GM12865 (cell line): ENCODE data around the gene DNAH3.
"Not testable (repeated sequence)": the region's sequence is repeated elsewhere in the genome, so short reads cannot be mapped to it uniquely, and the experiment has no call there.

Source experiments
- DNase-seq: peaks from one replicate; pipeline ENCODE4 v3.0.0; 2010; ENCODE audit warnings: low read depth
- H3K4me3 ChIP-seq: 2 replicates; pipeline ENCODE4 v1.5.1; 2011; ENCODE audit warnings: mild to moderate bottlenecking, low read depth, low read length, control low read depth
- CTCF ChIP-seq: IDR thresholded peaks from 2 replicates; pipeline ENCODE4 v1.5.1; 2011; ENCODE audit warnings: low read length, control low read depth, low read depth, inconsistent platforms; ENCODE audit not compliant: insufficient read depth; ENCODE audit errors: missing control alignments

DNAH3 gene

DNA sequence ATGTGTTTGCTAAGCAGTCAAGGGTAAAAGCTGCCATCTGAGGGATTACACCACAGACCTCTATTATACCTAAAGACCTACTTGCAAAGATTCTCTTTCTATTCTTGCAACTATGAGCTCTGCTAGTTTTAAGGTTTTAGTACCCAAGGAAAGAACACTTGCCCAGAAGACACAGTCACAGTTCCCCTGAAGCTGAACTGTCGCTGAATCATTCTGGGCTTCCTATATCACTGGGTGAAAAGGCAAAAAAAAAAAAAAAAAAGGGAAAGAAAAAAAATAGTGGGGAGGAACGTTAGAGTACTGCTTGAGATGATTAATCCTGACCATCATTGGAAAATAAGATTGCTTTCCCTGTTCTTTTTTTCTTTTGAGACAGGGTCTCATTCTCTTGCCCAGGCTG lies 212.2 kb downstream of the DNAH3 start:
- DNase-seq, result no peak
- no peak for TF ChIP-seq CTCF
- no peak overlapping the region for H3K4me3 ChIP-seq

DNA sequence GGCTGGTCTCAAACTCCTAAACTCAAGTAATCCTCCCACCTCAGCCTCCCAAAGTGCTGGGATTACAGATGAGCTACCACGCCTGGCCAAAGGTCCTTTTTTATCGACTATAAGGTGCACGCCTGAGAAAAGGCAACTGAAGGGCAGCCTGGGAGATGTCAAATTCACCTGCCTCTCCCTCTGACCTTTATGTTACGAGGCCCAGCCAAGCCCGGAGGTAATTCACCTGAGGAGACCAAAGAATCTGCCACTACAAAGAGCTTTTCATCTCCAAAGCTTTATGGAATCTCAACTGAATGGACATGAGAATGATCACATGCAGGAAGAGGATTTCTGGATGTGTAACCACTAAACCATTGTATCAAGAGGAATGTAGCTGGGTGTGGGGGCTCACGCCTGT lies 212.9 kb downstream of the DNAH3 start:
- no peak overlapping the region for H3K4me3 ChIP-seq
- no peak for TF ChIP-seq CTCF
- no peak for DNase-seq

DNA sequence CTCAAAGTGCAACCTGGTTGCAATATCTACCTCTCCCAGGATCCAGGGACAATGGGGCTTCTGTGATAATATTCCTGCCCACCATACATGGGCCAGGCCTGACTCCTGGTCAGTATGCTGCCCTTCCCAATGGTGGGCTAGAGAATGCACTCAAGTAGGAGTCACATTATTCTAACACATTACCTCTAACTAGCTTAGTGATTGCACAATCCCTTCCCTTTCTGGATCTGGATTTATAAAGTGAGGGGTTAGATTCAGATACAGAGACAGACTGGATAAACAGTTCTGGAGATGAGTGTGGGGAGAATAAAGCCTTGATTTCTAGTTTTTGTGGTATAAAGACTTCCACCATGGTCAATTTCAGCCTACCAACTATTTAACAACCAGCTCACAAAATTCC lies 217.1 kb downstream of the DNAH3 start:
- TF ChIP-seq CTCF, result no peak
- no peak for DNase-seq
- no peak overlapping the region for H3K4me3 ChIP-seq

GRCh38 chr16:20931066-20931600 lies 219.5 kb downstream of the DNAH3 start:
- no peak for TF ChIP-seq CTCF

GRCh38 chr16:20930365-20930690 lies 220.3 kb downstream of the DNAH3 start:
- TF ChIP-seq CTCF, result no peak
- no peak for DNase-seq
- no peak overlapping the region for H3K4me3 ChIP-seq

More at GRCh38 chr16:20931066-20931600, 219.5 kb downstream of the DNAH3 start:
- DNase-seq, result no peak
- no peak overlapping the region for H3K4me3 ChIP-seq

DNA sequence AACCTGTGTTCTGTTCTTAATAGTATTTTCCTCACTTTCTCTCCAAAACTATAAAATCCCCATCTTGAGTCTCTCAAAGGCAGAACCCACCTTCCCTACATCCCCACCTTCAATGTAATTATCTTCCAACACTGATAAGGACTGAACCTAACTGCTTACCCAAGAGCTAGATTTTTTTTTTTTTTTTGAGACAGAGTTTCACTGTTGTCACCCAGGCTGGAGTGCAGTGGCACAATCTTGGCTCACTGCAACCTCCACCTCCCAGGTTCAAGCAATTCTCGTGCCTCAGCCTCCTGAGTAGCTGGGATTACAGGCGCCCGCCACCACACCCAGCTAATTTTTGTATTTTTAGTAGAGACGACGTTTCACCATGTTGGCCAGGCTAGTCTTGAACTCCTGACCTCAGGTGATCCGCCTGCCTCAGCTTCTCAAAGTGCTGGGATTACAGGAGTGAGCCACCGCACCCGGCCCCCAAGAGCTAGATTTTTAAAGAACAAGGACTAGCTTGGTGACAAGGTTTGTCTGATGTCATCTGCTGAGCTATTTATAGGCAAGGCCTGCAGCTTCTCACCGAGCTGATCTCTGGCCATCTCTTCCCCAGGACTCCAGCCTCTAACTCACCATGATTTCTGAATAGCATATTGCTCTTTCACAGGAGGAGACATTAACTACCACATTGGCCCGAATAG lies 220.8 kb downstream of the DNAH3 start:
- H3K4me3 ChIP-seq, DNase-seq: not testable (repeated sequence)

DNA sequence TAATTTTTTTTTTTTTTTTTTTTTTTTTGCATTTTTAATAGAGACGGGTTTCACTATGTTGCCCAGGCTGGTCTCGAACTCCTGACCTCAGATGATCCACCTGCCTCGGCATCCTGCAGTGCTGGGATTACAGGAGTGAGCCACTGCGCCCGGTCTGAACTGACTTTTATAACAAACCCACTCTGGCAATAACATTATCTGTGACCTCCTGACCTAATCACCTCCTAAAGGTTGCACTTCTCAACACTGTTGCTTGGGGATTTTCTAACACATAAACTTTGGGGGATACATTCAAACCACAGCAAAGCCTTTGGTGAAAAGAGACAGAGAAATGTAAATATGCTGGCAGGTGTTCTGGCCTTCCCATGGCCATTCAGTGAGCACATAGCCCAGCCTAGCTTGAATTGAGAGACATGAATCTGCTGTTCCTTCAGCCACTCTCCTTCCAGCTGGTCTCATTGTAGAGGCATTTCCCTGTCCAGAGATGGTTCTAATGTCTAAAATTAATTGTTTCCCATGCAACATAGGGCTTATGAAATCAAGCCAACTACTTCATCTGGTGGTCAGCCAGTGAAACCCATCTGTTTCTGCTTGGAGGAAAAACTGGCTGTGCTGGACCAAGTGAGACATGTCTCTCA lies 221.8 kb downstream of the DNAH3 start:
- no peak overlapping the region for H3K4me3 ChIP-seq
- TF ChIP-seq CTCF, result no peak
- DNase-seq, result peak; percentile 35
